ENCODE results near the gene ANKRD2. TPM values are rescaled to one million over a fixed set of nuclear protein-coding genes. Genes with fewer than 3 reads are reported as not detected.

Gene ANKRD2
- total RNA-seq, 1 donor from 2014 or later, result 0.26 TPM

DNA sequence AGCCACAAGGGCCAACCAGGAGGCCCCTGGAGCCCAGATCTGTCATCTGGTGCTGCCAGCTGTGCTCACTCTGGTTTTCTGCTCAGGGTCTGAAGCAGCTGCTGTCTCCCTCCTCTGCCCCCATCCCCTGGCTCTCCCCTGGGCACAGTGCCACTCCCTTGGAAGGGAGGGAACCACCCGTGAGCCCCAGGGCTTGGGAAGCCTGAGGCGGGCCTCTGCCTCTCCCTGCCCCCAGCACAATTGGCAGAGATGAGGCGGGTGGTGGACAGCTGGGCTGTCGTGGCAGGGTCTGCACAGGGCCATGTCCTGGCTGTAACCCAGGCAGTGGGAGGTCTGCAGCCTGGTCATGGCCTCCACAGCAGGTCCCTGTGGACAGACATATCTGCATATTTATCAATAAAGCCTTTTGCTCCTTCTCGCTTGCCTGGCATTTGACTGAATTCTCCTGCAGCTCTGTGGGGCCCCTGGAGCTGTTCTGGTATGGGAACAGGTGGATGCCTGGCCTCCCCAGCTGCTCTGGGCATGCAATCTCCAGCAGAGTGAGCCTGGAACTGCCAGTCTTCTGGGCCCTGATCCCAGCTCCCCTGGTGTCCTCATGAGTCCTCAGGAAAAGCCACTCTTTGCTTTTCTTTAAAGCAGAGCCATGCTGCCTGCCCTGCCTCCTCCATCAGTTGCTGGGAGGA is 1.6 kb upstream of the ANKRD2 start:
- TF ChIP-seq, protein P1, sequence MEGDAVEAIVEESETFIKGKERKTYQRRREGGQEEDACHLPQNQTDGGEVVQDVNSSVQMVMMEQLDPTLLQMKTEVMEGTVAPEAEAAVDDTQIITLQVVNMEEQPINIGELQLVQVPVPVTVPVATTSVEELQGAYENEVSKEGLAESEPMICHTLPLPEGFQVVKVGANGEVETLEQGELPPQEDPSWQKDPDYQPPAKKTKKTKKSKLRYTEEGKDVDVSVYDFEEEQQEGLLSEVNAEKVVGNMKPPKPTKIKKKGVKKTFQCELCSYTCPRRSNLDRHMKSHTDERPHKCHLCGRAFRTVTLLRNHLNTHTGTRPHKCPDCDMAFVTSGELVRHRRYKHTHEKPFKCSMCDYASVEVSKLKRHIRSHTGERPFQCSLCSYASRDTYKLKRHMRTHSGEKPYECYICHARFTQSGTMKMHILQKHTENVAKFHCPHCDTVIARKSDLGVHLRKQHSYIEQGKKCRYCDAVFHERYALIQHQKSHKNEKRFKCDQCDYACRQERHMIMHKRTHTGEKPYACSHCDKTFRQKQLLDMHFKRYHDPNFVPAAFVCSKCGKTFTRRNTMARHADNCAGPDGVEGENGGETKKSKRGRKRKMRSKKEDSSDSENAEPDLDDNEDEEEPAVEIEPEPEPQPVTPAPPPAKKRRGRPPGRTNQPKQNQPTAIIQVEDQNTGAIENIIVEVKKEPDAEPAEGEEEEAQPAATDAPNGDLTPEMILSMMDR (IDR thresholded peaks at IDR 0.05; ENCODE audit: insufficient read depth, low read length, severe bottlenecking), result no peak
- Histone ChIP-seq H3K4me3 (ENCODE audit: low read depth, low read length) (no peak overlapping the region), H3K27me3 (ENCODE audit: control insufficient read depth, insufficient read depth, low read length) (no peaks in the 10 kb centered on the region), H3K36me3 (ENCODE audit: control insufficient read depth, insufficient read depth, low read length) (peaks cover 3% of the 10 kb centered on the region)
- DNase-seq (ENCODE audit: low read depth) (no peak), FAIRE-seq (no peak)

DNA sequence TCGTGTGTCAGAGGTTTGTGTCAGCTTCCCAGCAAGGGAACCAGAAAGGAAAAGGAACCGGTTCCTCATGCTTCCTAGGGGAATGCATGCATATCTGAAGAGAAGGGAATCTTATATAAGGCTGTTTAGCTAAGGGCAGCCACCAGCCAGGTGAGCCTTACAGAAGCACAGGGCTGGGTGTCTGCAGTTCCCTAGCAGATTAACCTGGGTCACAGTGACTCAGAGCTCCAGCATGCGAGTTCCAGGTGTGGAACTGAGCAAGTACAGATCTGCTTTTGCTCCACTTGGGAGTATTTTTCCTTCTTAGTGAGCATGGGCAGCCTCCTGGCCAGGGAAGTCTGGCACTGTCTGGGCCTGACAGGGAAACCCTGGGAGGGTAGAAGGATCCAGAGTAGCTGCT is 957 bp upstream of the ANKRD2 start:
- TF ChIP-seq, protein P1 (IDR thresholded peaks at IDR 0.05; ENCODE audit: insufficient read depth, low read length, severe bottlenecking), result no peak
- H3K4me3 ChIP-seq (ENCODE audit: low read depth, low read length), result no peak overlapping the region

DNA sequence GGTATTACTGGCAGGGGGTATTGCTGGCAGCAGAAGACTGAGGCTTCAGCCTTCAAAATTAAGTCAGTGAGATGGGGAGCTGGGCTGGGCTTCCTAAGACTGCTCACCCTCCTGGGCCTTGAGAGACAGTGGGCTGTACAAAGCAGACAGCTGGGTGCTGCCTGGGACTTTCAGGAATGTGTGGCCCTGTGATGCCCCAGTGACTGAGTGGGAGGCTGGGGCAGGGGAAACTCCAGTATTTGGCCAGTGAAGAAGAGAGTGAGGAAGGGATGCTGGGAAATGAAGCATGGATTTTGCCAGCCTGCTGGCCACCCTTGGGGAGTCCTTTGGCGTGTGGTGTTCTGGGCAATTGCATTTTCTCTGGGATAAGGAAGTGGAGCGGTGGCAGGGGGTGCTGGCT is 442 bp downstream of the ANKRD2 start:
- DNase-seq (ENCODE audit: low read depth), result no peak
- H3K36me3 ChIP-seq (ENCODE audit: control insufficient read depth, insufficient read depth, low read length), result peaks cover 2% of the 10 kb centered on the region
- H3K27me3 ChIP-seq (ENCODE audit: control insufficient read depth, insufficient read depth, low read length), result no peaks in the 10 kb centered on the region
- TF ChIP-seq, protein P1 (IDR thresholded peaks at IDR 0.05; ENCODE audit: insufficient read depth, low read length, severe bottlenecking), result no peak
- no peak for FAIRE-seq
- no peak overlapping the region for H3K4me3 ChIP-seq (ENCODE audit: low read depth, low read length)

More for the DNA sequence above, 957 bp upstream of the ANKRD2 start:
- H3K36me3 ChIP-seq (ENCODE audit: control insufficient read depth, insufficient read depth, low read length), result peaks cover 3% of the 10 kb centered on the region
- FAIRE-seq, result peak; percentile 98
- peak; percentile 98 for DNase-seq (ENCODE audit: low read depth)
- no peaks in the 10 kb centered on the region for H3K27me3 ChIP-seq (ENCODE audit: control insufficient read depth, insufficient read depth, low read length)

DNA sequence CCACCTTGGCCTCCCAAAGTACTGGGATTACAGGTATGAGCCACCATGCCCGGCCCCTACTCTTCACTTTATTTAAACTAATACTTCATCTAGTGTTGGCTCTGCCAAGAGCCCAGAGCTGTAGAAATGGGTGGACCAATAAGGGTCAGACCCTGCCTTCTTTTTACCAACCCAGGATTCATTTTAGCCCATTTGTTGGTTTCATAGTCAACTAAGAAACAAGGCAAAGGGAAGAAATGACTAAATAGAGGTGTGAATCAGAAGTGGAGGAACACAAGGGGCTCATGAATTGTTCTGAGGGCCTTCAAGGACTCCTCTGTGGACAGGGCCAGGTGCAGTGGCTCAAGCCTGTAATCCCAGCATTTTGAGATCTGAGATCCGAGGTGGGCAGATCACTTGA is 1.1 kb downstream of the ANKRD2 start:
- peaks cover 2% of the 10 kb centered on the region for H3K36me3 ChIP-seq (ENCODE audit: control insufficient read depth, insufficient read depth, low read length)
- DNase-seq (ENCODE audit: low read depth), result no peak
- no peaks in the 10 kb centered on the region for H3K27me3 ChIP-seq (ENCODE audit: control insufficient read depth, insufficient read depth, low read length)
- H3K4me3 ChIP-seq (ENCODE audit: low read depth, low read length), result no peak overlapping the region
- TF ChIP-seq, protein P1 (IDR thresholded peaks at IDR 0.05; ENCODE audit: insufficient read depth, low read length, severe bottlenecking), result no peak
- FAIRE-seq, result no peak

DNA sequence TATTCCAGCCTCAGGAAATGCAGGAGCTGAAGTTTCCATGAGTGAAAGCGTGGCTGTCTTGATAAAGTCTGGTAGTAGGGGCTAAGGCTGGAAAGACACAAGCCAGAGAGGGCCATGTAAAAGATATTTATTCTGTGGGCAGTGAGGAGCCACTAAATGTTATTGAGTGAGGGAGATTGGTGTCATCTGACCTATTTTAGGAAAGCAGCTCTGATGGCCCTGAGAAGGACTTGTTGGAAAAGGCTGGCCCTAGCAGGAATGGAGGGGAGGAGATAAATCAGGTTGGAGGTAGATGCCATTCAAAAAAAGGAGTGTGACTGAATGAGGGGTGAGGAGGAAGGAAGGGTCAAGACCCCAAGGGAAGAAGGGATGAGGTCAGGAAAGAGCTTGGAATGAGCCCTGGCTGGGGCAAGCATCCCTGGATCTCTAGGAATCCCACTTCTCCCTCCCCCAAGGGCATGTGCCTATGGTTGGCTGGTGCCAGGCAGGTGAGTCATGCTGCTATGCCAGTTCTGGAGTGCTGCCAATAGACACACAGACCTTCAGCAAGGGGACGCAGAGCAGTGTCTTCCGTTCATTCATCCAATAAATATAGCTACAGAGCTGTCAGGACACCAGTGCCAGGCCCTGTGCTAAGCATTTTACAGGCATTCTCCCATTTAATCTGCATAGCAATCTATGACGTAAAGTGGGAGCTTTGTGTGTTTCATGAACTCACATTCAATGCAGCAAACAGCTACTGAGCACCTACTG is 2.0 kb downstream of the ANKRD2 start:
- H3K36me3 ChIP-seq (ENCODE audit: control insufficient read depth, insufficient read depth, low read length), result peaks cover 2% of the 10 kb centered on the region
- DNase-seq (ENCODE audit: low read depth) (peak; percentile 89), FAIRE-seq (peak; percentile 97)
- TF ChIP-seq, protein P1 (IDR thresholded peaks at IDR 0.05; ENCODE audit: insufficient read depth, low read length, severe bottlenecking), result no peak
- H3K4me3 ChIP-seq (ENCODE audit: low read depth, low read length), result no peak overlapping the region
- H3K27me3 ChIP-seq (ENCODE audit: control insufficient read depth, insufficient read depth, low read length), result no peaks in the 10 kb centered on the region
